ENCODE data around the gene HS3ST5.

HS3ST5 gene

GRCh38 chr6:114290864-114291263, 52.0 kb downstream of the HS3ST5 start:
- no peak overlapping the region for H3K4me3 ChIP-seq (ENCODE audit: low read depth, low read length)
- TF ChIP-seq CTCF (IDR thresholded peaks at IDR 0.05; ENCODE audit: borderline replicate concordance, insufficient read depth, low read depth, low read length) = no peak

GRCh38 chr6:114288701-114289495, 53.9 kb downstream of the HS3ST5 start:
- H3K4me3 ChIP-seq (ENCODE audit: low read depth, low read length) = no peak overlapping the region
- TF ChIP-seq CTCF (IDR thresholded peaks at IDR 0.05; ENCODE audit: borderline replicate concordance, insufficient read depth, low read depth, low read length) = no peak

- H3K4me3 ChIP-seq (ENCODE audit: low read depth, low read length) = no peak overlapping the region
- TF ChIP-seq CTCF (IDR thresholded peaks at IDR 0.05; ENCODE audit: borderline replicate concordance, insufficient read depth, low read depth, low read length) = no peak
Observed at GRCh38 chr6:114287461-114287860, 55.4 kb downstream of the HS3ST5 start.

- TF ChIP-seq CTCF (IDR thresholded peaks at IDR 0.05; ENCODE audit: borderline replicate concordance, insufficient read depth, low read depth, low read length) = no peak
- no peak overlapping the region for H3K4me3 ChIP-seq (ENCODE audit: low read depth, low read length)
Observed at GRCh38 chr6:114286211-114286610, 56.6 kb downstream of the HS3ST5 start.

GRCh38 chr6:114284281-114284680, 58.5 kb downstream of the HS3ST5 start:
- TF ChIP-seq CTCF (IDR thresholded peaks at IDR 0.05; ENCODE audit: borderline replicate concordance, insufficient read depth, low read depth, low read length) = no peak
- H3K4me3 ChIP-seq (ENCODE audit: low read depth, low read length) = no peak overlapping the region

- H3K4me3 ChIP-seq (ENCODE audit: low read depth, low read length) = no peak overlapping the region
- no peak for TF ChIP-seq CTCF (IDR thresholded peaks at IDR 0.05; ENCODE audit: borderline replicate concordance, insufficient read depth, low read depth, low read length)
Observed at GRCh38 chr6:114282292-114282691, 60.5 kb downstream of the HS3ST5 start.

GRCh38 chr6:114281496-114281895, 61.3 kb downstream of the HS3ST5 start:
- H3K4me3 ChIP-seq (ENCODE audit: low read depth, low read length) = no peak overlapping the region
- no peak for TF ChIP-seq CTCF (IDR thresholded peaks at IDR 0.05; ENCODE audit: borderline replicate concordance, insufficient read depth, low read depth, low read length)
